Femur (tissue), 1 donor: ENCODE measurements around the gene TIPRL.

Experiments
- DNase-seq: peaks from one replicate; pipeline ENCODE4 v3.0.0-alpha.2; 2017

The TIPRL gene

GRCh38 chr1:168217664-168218063, 38.9 kb downstream of the TIPRL start:
- DNase-seq = no peak

- DNase-seq = no peak
Observed at GRCh38 chr1:168218658-168219057, 39.9 kb downstream of the TIPRL start.

- DNase-seq = no peak
Observed at GRCh38 chr1:168220470-168220871, 41.7 kb downstream of the TIPRL start.

- no peak for DNase-seq
Observed at GRCh38 chr1:168221275-168221674, 42.5 kb downstream of the TIPRL start.

- DNase-seq = no peak
Observed at GRCh38 chr1:168223261-168223660, 44.5 kb downstream of the TIPRL start.

GRCh38 chr1:168223681-168224540, 45.1 kb downstream of the TIPRL start:
- no peak for DNase-seq

GRCh38 chr1:168224991-168225390, 46.2 kb downstream of the TIPRL start:
- no peak for DNase-seq

GRCh38 chr1:168225476-168226190, 46.9 kb downstream of the TIPRL start, which contains the start of gene SFT2D2:
Gene SFT2D2 (plus strand): TSS chr1:168226004. CDS start chr1:168226080, 76 bp downstream.
- peak; percentile 89 for DNase-seq

- DNase-seq = no peak
Observed at GRCh38 chr1:168227620-168228019, 48.9 kb downstream of the TIPRL start.

GRCh38 chr1:168229893-168230292, 51.1 kb downstream of the TIPRL start:
- no peak for DNase-seq

GRCh38 chr1:168230709-168231108, 51.9 kb downstream of the TIPRL start:
- DNase-seq = no peak

GRCh38 chr1:168234846-168235547, 56.2 kb downstream of the TIPRL start:
- DNase-seq = no peak

GRCh38 chr1:168235548-168235885, 56.8 kb downstream of the TIPRL start:
- no peak for DNase-seq

- DNase-seq = no peak
Observed at GRCh38 chr1:168235937-168236336, 57.2 kb downstream of the TIPRL start.

GRCh38 chr1:168236836-168237611, 58.3 kb downstream of the TIPRL start:
- DNase-seq = no peak

GRCh38 chr1:168243198-168243597, 64.4 kb downstream of the TIPRL start:
- peak; percentile 43 for DNase-seq

GRCh38 chr1:168243636-168244212, 65.0 kb downstream of the TIPRL start:
- no peak for DNase-seq

- no peak for DNase-seq
Observed at GRCh38 chr1:168245042-168245441, 66.3 kb downstream of the TIPRL start.

GRCh38 chr1:168246506-168246905, 67.7 kb downstream of the TIPRL start:
- DNase-seq = no peak
